ENCODE measurements around the gene NUMB.
"Not testable (repeated sequence)": the region's sequence is repeated elsewhere in the genome, so short reads cannot be mapped to it uniquely, and the experiment has no call there.

NUMB gene

DNA sequence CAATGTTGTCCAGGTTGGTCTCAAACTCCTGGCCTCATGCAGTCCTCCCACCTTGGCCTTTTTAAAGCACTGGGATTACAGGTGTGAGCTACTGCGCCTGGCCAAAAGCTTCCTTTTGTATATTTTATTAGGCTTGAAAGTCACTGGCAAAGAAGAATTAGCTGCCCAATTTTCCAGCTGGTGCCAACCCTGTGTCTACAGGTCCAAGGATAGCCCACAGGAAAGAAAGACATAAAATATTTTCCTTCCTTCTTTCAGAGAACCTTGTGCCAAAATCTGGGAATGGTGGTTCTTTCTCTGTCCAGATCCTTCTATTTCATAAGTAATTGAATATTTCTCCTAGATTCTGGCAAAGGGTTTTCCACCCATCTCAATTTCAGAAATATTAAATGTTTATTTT lies 84.1 kb downstream of the NUMB start:
- DNase-seq (ENCODE audit: low read depth): no peak
- H3K4me3 ChIP-seq (ENCODE audit: low read depth, low read length): no peak overlapping the region

DNA sequence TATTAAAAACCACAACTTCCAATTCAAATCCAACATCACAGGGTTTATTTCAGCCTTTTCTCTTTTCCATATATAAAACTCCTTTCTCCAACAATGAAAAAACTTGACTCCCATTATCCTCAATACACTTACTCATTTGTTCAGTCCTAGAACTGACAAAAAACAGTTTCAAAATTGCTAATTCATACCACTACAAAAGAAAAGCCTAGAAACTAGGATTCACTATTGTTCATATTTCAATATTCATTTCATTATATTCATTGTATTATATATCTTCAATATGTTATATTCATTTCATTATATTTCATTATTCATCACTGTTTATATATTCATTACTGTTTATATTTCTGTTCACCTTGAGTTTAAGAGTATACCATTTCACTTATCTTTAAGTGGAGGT lies 85.8 kb downstream of the NUMB start:
- H3K4me3 ChIP-seq (ENCODE audit: low read depth, low read length): no peak overlapping the region
- no peak for DNase-seq (ENCODE audit: low read depth)

DNA sequence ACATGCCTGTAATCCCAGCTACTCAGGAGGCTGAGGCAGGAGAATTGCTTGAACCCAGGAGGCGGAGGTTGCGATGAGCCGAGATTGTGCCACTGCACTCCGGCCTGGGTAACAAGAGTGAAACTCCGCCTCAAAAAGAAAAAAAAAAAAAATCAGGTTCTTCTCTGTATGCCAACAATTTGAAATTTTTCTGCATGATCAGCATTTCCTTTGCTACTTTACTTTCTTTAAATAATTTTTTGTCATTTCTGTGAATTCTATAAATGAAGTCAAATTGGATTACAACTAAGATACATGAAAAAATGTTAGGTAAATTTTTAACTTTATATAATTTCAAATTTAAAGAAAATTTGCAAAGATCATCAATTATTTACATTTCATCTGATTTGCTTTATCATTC lies 87.8 kb downstream of the NUMB start:
- no peak overlapping the region for H3K4me3 ChIP-seq (ENCODE audit: low read depth, low read length)
- DNase-seq (ENCODE audit: low read depth): no peak

DNA sequence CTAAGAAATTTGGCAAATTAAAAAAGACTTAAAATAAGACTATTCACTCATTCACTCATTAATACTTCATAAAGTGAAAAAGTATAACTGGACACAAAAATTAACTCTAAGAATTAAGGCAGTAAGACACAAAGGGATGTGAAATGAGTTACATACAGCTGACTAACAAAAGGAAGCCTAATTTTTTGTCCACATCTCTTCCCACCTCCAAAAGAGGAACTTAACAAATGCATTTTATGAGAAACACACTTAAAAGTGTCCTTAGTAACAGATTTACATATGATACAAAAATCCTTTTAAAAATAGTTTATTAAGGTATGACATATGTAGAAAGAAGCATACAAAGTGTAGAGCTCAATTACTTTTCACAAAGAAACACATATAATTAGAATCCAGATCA lies 88.9 kb downstream of the NUMB start:
- no peak for DNase-seq (ENCODE audit: low read depth)
- H3K4me3 ChIP-seq (ENCODE audit: low read depth, low read length): no peak overlapping the region

DNA sequence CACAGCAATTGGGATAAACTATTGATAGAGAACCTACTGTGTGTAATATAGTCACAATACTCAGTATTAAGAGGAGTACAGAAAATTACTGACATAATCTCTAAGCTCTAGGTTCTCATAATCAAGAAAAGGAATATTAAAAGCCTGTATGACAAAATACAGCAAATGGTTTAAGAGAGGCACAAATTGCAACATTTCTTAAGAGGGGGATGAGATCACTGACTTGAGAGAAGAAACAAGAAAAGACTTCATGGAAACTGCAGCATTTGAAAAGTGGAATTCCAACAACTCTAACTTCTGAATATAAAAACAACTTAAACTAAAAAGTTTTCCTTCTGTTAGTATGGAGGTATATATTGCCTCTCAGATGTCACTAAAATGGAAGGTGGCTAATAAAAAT lies 89.7 kb downstream of the NUMB start:
- DNase-seq (ENCODE audit: low read depth): no peak
- H3K4me3 ChIP-seq (ENCODE audit: low read depth, low read length): no peak overlapping the region

DNA sequence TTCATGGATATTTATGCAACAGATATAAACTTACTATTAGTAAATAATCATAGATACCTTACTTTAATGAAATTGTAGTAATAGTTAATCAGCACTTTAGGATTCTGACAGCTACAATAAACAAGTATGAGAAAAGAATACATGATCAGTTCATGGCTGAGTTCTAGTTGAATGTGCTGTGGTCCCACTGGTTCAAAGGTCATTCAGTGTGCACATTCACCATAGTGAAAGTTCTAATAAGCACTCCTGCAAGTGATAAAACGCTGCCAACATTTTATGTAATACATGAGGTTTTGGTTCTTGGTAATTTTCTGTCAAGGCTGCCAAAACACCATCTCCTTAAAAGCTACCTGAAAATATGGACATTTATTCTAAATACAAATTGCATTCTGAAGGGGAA lies 92.6 kb downstream of the NUMB start:
- no peak overlapping the region for H3K4me3 ChIP-seq (ENCODE audit: low read depth, low read length)
- no peak for DNase-seq (ENCODE audit: low read depth)

DNA sequence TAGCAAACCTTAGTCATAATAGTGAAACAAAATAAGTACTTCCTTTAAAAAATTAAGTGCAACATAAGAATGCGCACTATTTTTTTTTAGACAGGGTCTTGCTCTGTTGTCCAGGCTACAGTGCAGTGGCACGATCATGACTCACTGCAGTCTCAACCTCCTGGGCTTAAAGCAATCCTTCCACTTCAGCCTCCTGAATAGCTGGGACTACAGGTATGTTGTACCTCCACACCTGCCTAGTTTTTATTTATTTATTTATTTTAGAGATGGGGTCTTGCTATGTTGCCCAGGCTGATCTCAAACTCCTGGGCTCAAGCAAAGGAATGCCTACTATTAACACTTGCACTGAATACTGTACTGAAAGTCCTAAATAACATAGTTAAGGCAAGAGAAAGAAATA lies 93.8 kb downstream of the NUMB start:
- no peak for DNase-seq (ENCODE audit: low read depth)
- H3K4me3 ChIP-seq (ENCODE audit: low read depth, low read length): no peak overlapping the region

DNA sequence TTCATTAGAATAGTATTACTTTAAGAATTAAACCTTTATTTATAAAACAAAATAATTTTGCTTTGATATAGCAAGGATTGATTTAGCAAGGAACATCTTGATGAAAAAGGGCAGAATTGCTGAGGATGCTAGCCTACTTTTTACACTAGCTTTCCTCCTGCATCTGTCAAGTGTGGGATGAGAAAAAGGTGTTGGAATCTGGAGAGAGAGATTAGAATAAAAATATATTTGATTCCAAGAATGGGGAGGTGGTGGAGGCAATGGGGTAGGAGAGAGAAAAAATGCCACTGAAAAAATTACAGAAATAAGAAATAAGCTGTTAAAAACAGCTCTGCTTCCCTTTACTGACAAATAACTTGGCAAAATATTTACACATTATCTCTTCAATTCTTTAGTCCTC lies 98.9 kb downstream of the NUMB start:
- DNase-seq (ENCODE audit: low read depth): no peak
- H3K4me3 ChIP-seq (ENCODE audit: low read depth, low read length): no peak overlapping the region

DNA sequence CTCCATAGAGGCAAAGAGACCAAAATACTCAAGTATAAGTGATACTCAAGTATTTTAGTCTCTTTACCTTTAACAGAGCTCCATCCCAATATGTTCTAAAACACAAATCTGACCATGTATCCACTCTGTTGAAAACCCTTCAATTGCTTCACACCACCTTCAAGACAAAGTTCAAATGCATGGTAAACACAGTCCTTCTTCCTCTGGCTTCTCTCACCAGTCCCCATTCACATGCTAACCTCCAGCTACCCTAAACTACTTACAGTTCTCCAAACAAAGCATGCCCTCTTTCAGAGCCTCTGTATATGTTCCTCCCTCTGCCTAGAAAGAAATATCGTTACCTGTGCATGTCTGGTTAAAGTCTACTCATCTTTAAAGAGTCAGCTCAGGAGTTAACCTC lies 100.2 kb downstream of the NUMB start:
- DNase-seq (ENCODE audit: low read depth): no peak
- H3K4me3 ChIP-seq (ENCODE audit: low read depth, low read length): no peak overlapping the region

DNA sequence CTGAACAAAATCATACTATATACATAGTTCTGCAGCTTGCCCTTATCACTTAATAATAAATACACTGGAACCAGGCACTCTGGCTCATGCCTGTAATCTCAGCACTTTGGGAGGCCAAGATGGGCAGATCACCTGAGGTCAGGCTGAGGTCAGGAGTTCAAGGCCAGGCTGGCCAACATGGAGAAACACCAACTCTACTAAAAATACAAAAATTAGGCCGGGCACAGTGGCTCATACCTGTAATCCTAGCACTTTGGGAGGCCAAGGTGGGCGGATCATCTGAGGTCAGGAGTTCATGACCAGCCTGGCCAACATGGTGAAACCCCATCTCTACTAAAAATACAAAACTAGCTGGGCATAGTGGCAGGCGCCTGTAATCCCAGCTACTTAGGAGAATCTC lies 109.3 kb downstream of the NUMB start:
- H3K4me3 ChIP-seq (ENCODE audit: low read depth, low read length); DNase-seq (ENCODE audit: low read depth): not testable (repeated sequence)

DNA sequence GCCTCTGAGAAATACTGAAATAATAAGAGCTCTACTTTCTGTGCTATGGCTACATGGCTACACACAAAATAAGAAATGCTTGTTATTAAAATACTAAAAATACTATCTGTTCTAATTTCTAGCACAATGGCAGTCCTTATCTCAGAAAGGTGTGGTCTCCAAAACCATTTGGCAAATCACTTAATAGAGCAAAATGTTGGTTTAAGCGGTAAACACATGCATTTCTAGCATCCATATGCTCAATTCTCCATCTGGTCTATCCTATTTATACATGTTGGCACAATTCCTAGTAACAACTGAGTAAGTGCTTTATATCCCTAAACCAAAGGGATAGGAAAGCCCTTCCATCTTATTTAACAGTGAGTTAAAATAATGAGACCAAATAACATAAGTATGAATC lies 114.0 kb downstream of the NUMB start:
- H3K4me3 ChIP-seq (ENCODE audit: low read depth, low read length): no peak overlapping the region
- no peak for DNase-seq (ENCODE audit: low read depth)

DNA sequence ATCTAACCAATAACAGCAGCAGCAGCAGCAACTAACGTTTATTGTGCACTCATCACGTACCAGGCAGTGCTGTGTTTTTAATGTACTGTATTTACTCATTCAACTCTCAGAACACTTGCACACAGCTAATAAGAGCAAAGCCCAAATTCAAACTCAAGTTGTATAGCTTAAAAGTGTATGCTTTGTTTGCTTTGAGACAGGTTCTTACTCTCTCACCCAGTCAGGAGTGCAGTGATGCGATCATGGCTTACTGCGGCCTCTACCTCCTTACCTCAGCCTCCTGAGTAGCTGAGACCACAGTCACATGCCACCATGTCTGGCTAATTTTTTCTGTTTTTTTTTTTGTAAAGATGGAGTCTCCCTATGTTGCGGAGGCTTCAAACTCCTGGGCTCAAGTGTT lies 115.7 kb downstream of the NUMB start:
- no peak for DNase-seq (ENCODE audit: low read depth)
- H3K4me3 ChIP-seq (ENCODE audit: low read depth, low read length): no peak overlapping the region

DNA sequence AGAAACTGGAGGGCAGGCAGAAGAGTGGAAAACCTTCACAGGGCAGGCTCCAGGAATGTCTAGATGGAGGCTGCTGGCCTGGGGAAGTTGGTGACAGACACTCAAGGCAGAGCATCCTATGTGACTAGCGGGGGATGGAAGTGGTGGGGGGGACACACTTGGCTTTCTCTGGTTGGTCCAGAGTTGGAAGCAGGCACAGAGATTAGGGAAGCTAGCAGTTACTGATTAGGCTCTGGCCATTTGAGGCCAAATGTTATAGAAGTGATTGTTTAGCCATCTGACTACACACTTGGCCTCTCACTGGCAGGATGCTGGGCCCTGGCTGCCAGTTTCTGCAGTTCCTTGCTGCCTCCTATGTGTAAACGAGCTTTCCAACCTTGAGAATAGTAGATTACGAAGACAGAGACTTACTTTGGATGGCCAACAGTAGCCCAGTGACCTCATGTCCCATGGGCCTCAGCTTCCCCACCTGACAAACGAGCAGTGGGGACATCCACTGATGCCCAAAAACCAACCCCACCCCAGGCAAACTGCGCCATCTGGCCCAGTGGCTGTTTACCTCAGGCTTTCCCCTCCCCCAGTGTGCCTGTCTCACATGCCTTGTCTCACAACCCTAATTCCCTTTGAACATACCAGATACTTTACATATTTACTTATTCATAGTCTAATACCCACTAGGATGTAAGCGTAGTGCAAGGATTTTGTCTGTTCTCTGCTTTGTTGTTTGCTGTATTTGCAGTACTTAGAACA lies 118.3 kb downstream of the NUMB start:
- no peak overlapping the region for H3K4me3 ChIP-seq (ENCODE audit: low read depth, low read length)
- no peak for DNase-seq (ENCODE audit: low read depth)

DNA sequence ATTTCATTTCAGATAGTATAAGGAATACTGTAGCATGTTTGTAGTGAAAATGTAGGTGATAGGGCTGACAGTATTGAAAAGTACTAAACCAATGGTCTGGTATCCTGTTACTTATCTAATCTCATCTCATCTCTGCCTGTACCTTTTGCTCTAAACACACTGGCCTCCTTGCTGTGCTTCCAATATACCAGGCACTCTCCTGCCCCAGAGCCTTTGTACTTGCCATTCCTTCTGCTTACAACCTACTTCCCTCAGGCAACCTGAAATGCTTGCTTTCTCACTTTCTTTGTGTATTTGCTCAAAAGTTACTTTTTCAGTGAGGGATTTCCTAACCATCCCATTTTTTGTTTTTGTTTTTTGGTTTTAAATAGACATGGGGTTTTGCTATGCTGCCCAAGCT lies 119.1 kb downstream of the NUMB start:
- DNase-seq (ENCODE audit: low read depth): no peak
- no peak overlapping the region for H3K4me3 ChIP-seq (ENCODE audit: low read depth, low read length)

DNA sequence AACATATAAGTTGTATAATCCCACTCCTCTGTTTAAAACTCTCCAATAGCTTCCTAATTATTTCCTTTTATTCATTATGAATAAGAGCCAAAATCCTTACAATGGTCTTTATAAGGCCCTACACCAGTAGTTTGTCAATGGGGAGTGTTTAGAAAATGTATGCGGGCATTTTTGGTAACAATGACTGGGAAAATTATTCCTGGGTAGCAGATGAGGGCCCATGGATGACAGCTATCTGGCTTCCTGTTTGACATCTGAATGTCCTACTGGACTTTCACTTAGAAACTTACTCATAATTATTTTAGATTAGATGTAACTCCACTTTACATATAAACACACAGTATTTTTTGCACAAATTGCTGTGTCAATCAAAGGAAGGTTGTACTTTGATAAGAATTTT lies 119.8 kb downstream of the NUMB start:
- DNase-seq (ENCODE audit: low read depth): no peak
- no peak overlapping the region for H3K4me3 ChIP-seq (ENCODE audit: low read depth, low read length)

DNA sequence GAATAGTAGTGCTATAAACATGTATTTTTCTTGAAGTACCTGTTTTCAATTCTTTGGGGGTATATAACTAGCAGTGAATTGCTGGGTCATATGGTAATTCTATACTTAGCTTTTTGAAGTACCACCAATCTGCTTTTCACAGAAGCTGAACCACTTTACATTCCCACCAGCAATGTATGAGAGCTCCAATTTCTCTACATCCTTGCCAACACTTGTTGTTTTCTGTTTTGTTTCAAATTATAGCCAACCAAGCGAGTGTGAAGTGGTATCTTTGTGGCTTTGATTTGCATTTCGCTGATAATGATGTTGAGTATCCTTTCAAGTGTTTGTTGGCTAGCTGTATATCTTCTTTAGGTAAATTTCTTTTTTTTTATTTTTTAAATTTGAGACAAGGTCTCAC lies 125.3 kb downstream of the NUMB start:
- DNase-seq (ENCODE audit: low read depth): no peak
- no peak overlapping the region for H3K4me3 ChIP-seq (ENCODE audit: low read depth, low read length)

DNA sequence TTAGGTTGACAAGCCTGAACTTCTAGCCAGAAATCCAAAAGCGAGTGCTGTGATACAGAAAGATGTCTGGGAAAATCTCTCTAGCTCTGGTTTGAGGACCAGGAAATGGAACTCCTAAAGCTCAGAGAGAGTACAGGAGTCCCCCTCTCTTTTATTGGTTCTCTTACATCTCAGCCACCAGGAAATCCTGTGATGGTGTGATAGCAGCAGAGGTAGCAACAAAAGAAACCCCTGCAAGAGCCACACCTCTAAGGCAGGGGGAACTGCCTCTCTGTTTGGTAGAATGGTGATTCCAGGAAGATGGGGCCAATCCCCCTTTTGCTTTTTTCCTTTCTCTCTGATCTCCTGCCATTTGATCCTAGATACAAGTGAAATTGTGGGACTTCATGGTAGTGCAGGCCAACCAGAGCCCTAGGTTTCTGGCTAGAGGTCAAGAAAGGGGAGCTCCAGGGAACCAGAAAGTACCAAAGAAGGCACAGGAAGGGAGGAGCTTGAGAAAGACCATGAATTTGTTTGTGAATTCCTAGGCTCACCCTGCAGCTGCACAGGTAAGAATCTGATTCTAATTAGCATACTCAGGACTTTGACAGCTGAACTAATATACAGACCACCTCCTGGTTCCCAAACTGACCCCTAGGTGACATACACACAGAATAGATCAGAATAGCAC lies 132.6 kb downstream of the NUMB start:
- H3K4me3 ChIP-seq (ENCODE audit: low read depth, low read length): no peak overlapping the region
- DNase-seq (ENCODE audit: low read depth): no peak

DNA sequence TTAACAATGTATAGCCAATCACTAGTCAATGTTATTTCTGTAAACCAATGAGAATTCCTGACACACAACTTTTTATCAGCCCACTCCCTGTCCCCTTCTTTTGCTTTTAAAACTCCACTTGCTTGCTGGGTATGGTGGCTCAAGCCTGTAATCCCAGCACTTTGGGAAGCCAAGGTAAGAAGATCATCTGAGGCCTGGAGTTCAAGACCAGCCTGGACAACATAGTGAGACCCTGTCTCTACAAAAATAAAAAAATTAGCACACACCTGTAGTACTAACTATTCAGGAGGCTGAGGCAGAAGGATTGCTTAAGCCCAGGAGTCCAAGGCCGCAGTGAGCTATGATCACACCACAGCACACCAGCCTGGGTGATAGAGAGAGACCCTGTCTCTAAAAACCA lies 133.3 kb downstream of the NUMB start:
- no peak for DNase-seq (ENCODE audit: low read depth)
- H3K4me3 ChIP-seq (ENCODE audit: low read depth, low read length): no peak overlapping the region

DNA sequence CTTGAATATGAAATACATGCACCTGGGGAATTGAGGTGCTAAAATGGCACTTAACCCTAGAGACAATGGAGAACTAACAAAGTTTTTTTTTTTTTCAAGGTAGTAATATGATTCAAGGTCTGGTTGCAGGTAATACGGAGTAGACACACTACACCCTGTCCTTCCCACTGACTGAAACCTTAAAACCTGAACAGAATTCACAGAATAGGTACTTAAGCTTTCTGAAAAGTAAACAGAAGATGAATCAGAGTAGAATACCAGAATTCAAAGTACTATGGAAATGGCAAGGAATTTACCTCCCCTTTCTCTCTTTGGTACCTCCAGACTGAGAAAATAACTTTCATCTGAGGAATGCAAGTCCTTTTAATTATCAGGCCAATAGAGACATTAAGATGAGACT lies 133.8 kb downstream of the NUMB start:
- DNase-seq (ENCODE audit: low read depth): no peak
- no peak overlapping the region for H3K4me3 ChIP-seq (ENCODE audit: low read depth, low read length)

DNA sequence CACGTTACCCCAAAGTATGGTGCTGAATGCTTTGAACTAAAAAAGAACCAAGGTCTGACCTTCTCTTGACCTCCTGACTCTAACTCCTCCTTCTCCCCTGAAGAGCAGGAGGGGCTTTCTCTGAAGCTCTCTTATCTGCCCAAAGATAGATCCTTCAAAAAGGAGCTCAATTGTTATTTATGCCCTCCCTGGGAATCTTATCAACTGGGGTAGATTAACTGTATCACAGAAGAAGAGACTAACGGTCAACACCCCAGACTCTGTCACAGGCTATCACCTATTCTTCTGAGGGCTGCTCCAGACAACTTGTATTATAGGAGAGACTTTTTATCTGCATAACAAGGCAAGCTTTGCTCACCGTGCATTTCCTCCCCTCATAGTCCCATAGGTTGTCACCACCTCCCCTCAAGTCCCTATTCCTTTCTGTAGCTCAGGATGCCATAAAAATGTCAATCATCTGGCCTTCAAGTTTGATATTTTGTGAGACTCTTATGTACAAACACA lies 134.4 kb downstream of the NUMB start:
- no peak for DNase-seq (ENCODE audit: low read depth)
- no peak overlapping the region for H3K4me3 ChIP-seq (ENCODE audit: low read depth, low read length)

DNA sequence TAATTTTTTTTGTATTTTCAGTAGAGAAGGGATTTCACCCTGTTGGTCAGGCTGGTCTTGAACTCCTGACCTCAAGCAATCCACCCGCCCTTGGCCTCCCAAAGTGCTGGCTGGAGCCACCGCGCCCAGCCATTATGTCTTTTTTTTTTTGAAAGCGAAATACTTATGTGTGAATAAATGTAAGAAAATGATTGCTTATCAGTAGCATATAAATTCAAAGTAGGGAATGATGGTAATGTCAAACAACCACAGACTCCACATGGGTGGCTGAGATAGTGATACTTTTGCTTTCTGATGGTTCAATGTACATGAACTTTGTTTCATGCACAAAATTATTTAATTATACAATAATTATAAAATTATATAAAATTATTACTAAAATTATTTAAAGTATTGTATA lies 145.2 kb downstream of the NUMB start:
- DNase-seq (ENCODE audit: low read depth): no peak

More for the DNA sequence above, 145.2 kb downstream of the NUMB start:
- H3K4me3 ChIP-seq (ENCODE audit: low read depth, low read length): no peak overlapping the region
